Fibroblast of peridontal ligament (primary cell): ENCODE measurements around the gene ARHGAP22.

Experiments used
- DNase-seq: peaks from one replicate; pipeline ENCODE4 v3.0.0-alpha.2; 2010; ENCODE audit errors: extremely low read depth

ARHGAP22 gene

GRCh38 chr10:48633381-48634197 lies 28.7 kb upstream of the ARHGAP22 start:
- no peak for DNase-seq

- DNase-seq: peak; percentile 79
Measured at GRCh38 chr10:48632166-48632565, 27.3 kb upstream of the ARHGAP22 start.

GRCh38 chr10:48627984-48628609 lies 23.2 kb upstream of the ARHGAP22 start:
- peak; percentile 50 for DNase-seq

- DNase-seq: no peak
Measured at GRCh38 chr10:48626986-48627731, 22.3 kb upstream of the ARHGAP22 start.

- DNase-seq: no peak
Measured at GRCh38 chr10:48626447-48626846, 21.6 kb upstream of the ARHGAP22 start.

- DNase-seq: no peak
Measured at GRCh38 chr10:48625826-48626134, 20.9 kb upstream of the ARHGAP22 start.

- no peak for DNase-seq
Measured at GRCh38 chr10:48623607-48624132, 18.8 kb upstream of the ARHGAP22 start.

GRCh38 chr10:48623009-48623408 lies 18.1 kb upstream of the ARHGAP22 start:
- DNase-seq: no peak

GRCh38 chr10:48620719-48621118 lies 15.8 kb upstream of the ARHGAP22 start:
- DNase-seq: no peak

GRCh38 chr10:48616436-48616835 lies 11.6 kb upstream of the ARHGAP22 start:
- DNase-seq: no peak

- peak; percentile 64 for DNase-seq
Measured at GRCh38 chr10:48614481-48615390, 9.9 kb upstream of the ARHGAP22 start.

GRCh38 chr10:48613016-48613415 lies 8.1 kb upstream of the ARHGAP22 start:
- no peak for DNase-seq

GRCh38 chr10:48612236-48612943 lies 7.5 kb upstream of the ARHGAP22 start:
- DNase-seq: peak; percentile 71

GRCh38 chr10:48611133-48611532 lies 6.3 kb upstream of the ARHGAP22 start:
- no peak for DNase-seq

- no peak for DNase-seq
Measured at GRCh38 chr10:48610585-48611093, 5.8 kb upstream of the ARHGAP22 start.

- no peak for DNase-seq
Measured at GRCh38 chr10:48609899-48610584, 5.2 kb upstream of the ARHGAP22 start.

GRCh38 chr10:48609441-48609840 lies 4.6 kb upstream of the ARHGAP22 start:
- DNase-seq: no peak

- peak; percentile 32 for DNase-seq
Measured at GRCh38 chr10:48608976-48609375, 4.1 kb upstream of the ARHGAP22 start.

- DNase-seq: no peak
Measured at GRCh38 chr10:48608279-48608681, 3.4 kb upstream of the ARHGAP22 start.
